Endothelial cell of umbilical vein (primary cell): ENCODE data around the gene PRR5. TPM values are rescaled to one million over a fixed set of nuclear protein-coding genes. Genes with fewer than 3 reads are reported as not detected.

Experiments
- BruUV-seq: library from RNA; stranded (reverse); fragments of 400-500 nt; replicated peaks from 2 replicates; lab custom pipeline; 2021; lab: Mats Ljungman, UMichigan
- CTCF ChIA-PET: fragments of 300-600, 350-600 bp; sonication (Branson Sonifier 250); formaldehyde crosslinking; loops from one replicate; lab custom pipeline; 2021; ENCODE audit warnings: antibody characterized with exemption, inconsistent platforms; lab: Charles Lee
- POLR2A ChIA-PET: fragments of 300-600, 350-600 bp; sonication (Branson Sonifier 250); formaldehyde crosslinking; loops from one replicate; lab custom pipeline; 2021; ENCODE audit warnings: antibody characterized with exemption, inconsistent platforms; lab: Charles Lee
- DNase-seq: peaks from one replicate; pipeline ENCODE4 v3.0.0-alpha.2; 2011; ENCODE audit warnings: low read depth, low spot score
- FAIRE-seq: peaks from 2 replicates; lab custom pipeline; 2011; peaks lifted over from hg19 to GRCh38; lab: Jason Lieb, UNC
- H2AFZ ChIP-seq: 2 replicates; pipeline ENCODE4 v1.6.0; 2012; ENCODE audit warnings: low read depth, low read length, control low read depth, inconsistent platforms
- H3K27ac ChIP-seq: 2 replicates; pipeline ENCODE4 v1.5.1; 2011; ENCODE audit warnings: low read depth, mild to moderate bottlenecking, control low read depth, low read length, moderate library complexity; ENCODE audit not compliant: insufficient read depth
- H3K27me3 ChIP-seq, 2 experiments: 2 replicates each; pipeline versions ENCODE4 v1.6.0 to v1.6.1; 2011; ENCODE audit warnings: low read length in 2 of 2, mixed read lengths in 1 of 2; ENCODE audit not compliant: control insufficient read depth in 2 of 2, insufficient read depth in 2 of 2
- H3K36me3 ChIP-seq, 2 experiments: 2 replicates in 1 of 2; 3 replicates in 1 of 2; pipeline ENCODE4 v1.5.1; 2011; ENCODE audit warnings: low read length in 2 of 2, mild to moderate bottlenecking in 1 of 2, moderate library complexity in 1 of 2; ENCODE audit not compliant: control insufficient read depth in 2 of 2, insufficient read depth in 2 of 2; ENCODE audit errors: extremely low read depth in 1 of 2
- H3K4me1 ChIP-seq: 3 replicates; pipeline ENCODE4 v1.5.1; 2011; ENCODE audit warnings: mild to moderate bottlenecking, low read length; ENCODE audit not compliant: control insufficient read depth, insufficient read depth; ENCODE audit errors: extremely low read depth
- H3K4me2 ChIP-seq: 2 replicates; pipeline ENCODE4 v1.6.1; 2011; ENCODE audit warnings: low read length, control low read depth, mixed read lengths; ENCODE audit not compliant: insufficient read depth
- H3K4me3 ChIP-seq, 3 experiments: fragments of 200-600 bp in 1 of 3; sonication (generic), shearing (Covaris generic) in 1 of 3; replicated peaks in 1 of 3; 2 replicates each; pipeline ENCODE4 v1.5.1; 2011 to 2016; ENCODE audit warnings: control low read depth in 3 of 3, low read length in 3 of 3, mild to moderate bottlenecking in 2 of 3, inconsistent platforms in 1 of 3, low read depth in 1 of 3, moderate library complexity in 1 of 3; ENCODE audit not compliant: insufficient read depth in 1 of 3
- H3K79me2 ChIP-seq: 2 replicates; pipeline ENCODE4 v1.6.0; 2012; ENCODE audit warnings: low read length, inconsistent platforms; ENCODE audit not compliant: control insufficient read depth, insufficient read depth
- H3K9ac ChIP-seq: replicated peaks from 2 replicates; pipeline ENCODE3; 2011; ENCODE audit warnings: low read length, control low read depth; ENCODE audit not compliant: insufficient read depth; ENCODE audit errors: extremely low read depth
- H3K9me1 ChIP-seq: replicated peaks from 3 replicates; pipeline ENCODE4 v1.6.0; 2011; ENCODE audit warnings: mild to moderate bottlenecking, low read length; ENCODE audit not compliant: control insufficient read depth, insufficient read depth; ENCODE audit errors: extremely low read depth
- H3K9me3 ChIP-seq: replicated peaks from 2 replicates; pipeline ENCODE4 v1.5.1; 2012; ENCODE audit warnings: low read length, inconsistent platforms; ENCODE audit not compliant: control insufficient read depth, insufficient read depth
- H4K20me1 ChIP-seq: replicated peaks from 2 replicates; pipeline ENCODE3; 2011; ENCODE audit warnings: mild to moderate bottlenecking, low read length; ENCODE audit not compliant: control insufficient read depth, insufficient read depth; ENCODE audit errors: extremely low read depth
- CTCF ChIP-seq, 2 donors: IDR thresholded peaks; 1 replicate in 1 of 2; 2 replicates in 1 of 2; pipeline ENCODE4 v1.5.1; 2011; ENCODE audit warnings: low read length in 2 of 2, mild to moderate bottlenecking in 2 of 2, moderate library complexity in 2 of 2, control low read depth in 1 of 2, inconsistent platforms in 1 of 2, low read depth in 1 of 2; ENCODE audit not compliant: insufficient read depth in 1 of 2; ENCODE audit errors: extremely low read depth in 1 of 2
- EZH2 ChIP-seq: IDR thresholded peaks from 2 replicates; pipeline ENCODE4 v1.6.1; 2012; ENCODE audit warnings: borderline replicate concordance, low read depth, mild to moderate bottlenecking, moderate library complexity, low read length, inconsistent platforms; ENCODE audit not compliant: severe bottlenecking
- FOS ChIP-seq: IDR thresholded peaks from 2 replicates; pipeline ENCODE4 v1.6.1; 2011; ENCODE audit warnings: mild to moderate bottlenecking, low read length, moderate library complexity, borderline replicate concordance; ENCODE audit not compliant: insufficient read depth
- GATA2 ChIP-seq: IDR thresholded peaks from 2 replicates; pipeline ENCODE4 v1.7.0; 2011; ENCODE audit warnings: low read depth, mild to moderate bottlenecking, moderate library complexity, mixed read lengths, low read length; ENCODE audit not compliant: insufficient read length, insufficient read depth
- JUN ChIP-seq: IDR thresholded peaks from 2 replicates; pipeline ENCODE4 v1.6.1; 2011; ENCODE audit warnings: borderline replicate concordance, low read depth; ENCODE audit not compliant: insufficient read length, insufficient read depth
- MAX ChIP-seq: IDR thresholded peaks from 2 replicates; pipeline ENCODE4 v1.6.1; 2011; ENCODE audit not compliant: insufficient read depth, insufficient read length
- MYC ChIP-seq: IDR thresholded peaks from one replicate; pipeline ENCODE4 v1.6.1; 2011; ENCODE audit warnings: mild to moderate bottlenecking, low read depth, low read length
- POLR2A ChIP-seq: IDR thresholded peaks from 2 replicates; pipeline ENCODE4 v1.6.1; 2012; ENCODE audit warnings: low read depth, mild to moderate bottlenecking, control low read depth, low read length
- POLR2AphosphoS5 ChIP-seq: IDR thresholded peaks from 2 replicates; pipeline ENCODE4 v1.6.1; 2012; ENCODE audit warnings: low read depth, mild to moderate bottlenecking, control low read depth, low read length, moderate library complexity; ENCODE audit not compliant: insufficient read depth
- dilution Hi-C: fragments of 300-500 bp; cut with MboI; formaldehyde crosslinking; loops from one replicate; pipeline ENCODE4 v1.15.0; 2019; ENCODE audit warnings: low sequenced_read_pairs; ENCODE audit not compliant: extremely low pct_ligation_motif_present
- intact Hi-C: fragments of 100-400 bp; cut with micrococcal nuclease; formaldehyde crosslinking; loops from one replicate; pipeline ENCODE4 v1.10.0; 2022
- polyA plus RNA-seq, 4 experiments: library from polyadenylated mRNA; depleted of rRNA in 3 of 4; stranded (reverse) in 3 of 4; unstranded in 1 of 4; fragments of >200 nt; gene quantifications; 2 replicates each; pipeline versions ENCODE4 v1.2.1 to v1.2.3, GENCODE V29; 2011 to 2012; ENCODE audit warnings: missing spikeins in 1 of 4
- total RNA-seq: library from RNA; stranded (reverse); gene quantifications from 2 replicates; pipeline ENCODE4 v1.2.3, GENCODE V29; 2021

PRR5 gene
- total and polyA plus RNA-seq, 2 donors (not counting 3 experiments of a cell fraction or from before 2014, with no cell fraction given): 4.3 to 9.0 TPM

- Histone ChIP-seq H3K4me1 (no peaks in the 10 kb centered on the region), H3K4me3 (no peak overlapping the region), H3K9ac (no peak overlapping the region), H3K4me2 (no peak overlapping the region), H3K79me2 (no peaks in the 10 kb centered on the region), H3K27ac (no peak overlapping the region), H3K36me3 (no peaks in the 10 kb centered on the region), H3K9me3 (no peaks in the 10 kb centered on the region), H3K9me1 (no peaks in the 10 kb centered on the region), H2AFZ (no peak overlapping the region), H4K20me1 (no peaks in the 10 kb centered on the region), H3K27me3 (peaks cover 0 to 2% of the 10 kb centered on the region in 2 experiments)
- FAIRE-seq (no peak), DNase-seq (no peak)
- intact Hi-C loops: no loop called here
- TF ChIP-seq POLR2A (no peak), MYC (no peak), CTCF (IDR thresholded peaks at IDR 0.05; ENCODE audit: extremely low read depth in 1 of 2, insufficient read depth in 1 of 2, low read depth in 1 of 2, low read length in 2 of 2) (no peak), EZH2 (no peak), GATA2 (no peak), JUN (no peak), POLR2AphosphoS5 (no peak), FOS (no peak), MAX (no peak)
- BruUV-seq: no TSS peak
- ChIA-PET POLR2A (no interaction called here), CTCF (no interaction called here)
- dilution Hi-C loops: no loop called here
These were observed 59.0 kb downstream of the PRR5 start for GRCh38 chr22:44761025-44761424.
